B cell (primary cell): ENCODE results near the gene COL21A1. TPM values are rescaled to one million over a fixed set of nuclear protein-coding genes. Genes with fewer than 3 reads are reported as not detected.

Source experiments
- ATAC-seq: fragments of 200-7000 bp; cut with Tn5 transposase; one replicate; pipeline ENCODE4 v1.10.0; 2021; ENCODE audit warnings: low read depth, mild to moderate bottlenecking, moderate number of reproducible peaks, moderate library complexity
- CTCF ChIA-PET: fragments of 350-600 bp; sonication (Branson Sonifier 250); formaldehyde crosslinking; loops from one replicate; lab custom pipeline; 2021; ENCODE audit warnings: antibody characterized with exemption, inconsistent platforms; lab: Charles Lee
- POLR2A ChIA-PET: fragments of 350-600 bp; sonication (Branson Sonifier 250); formaldehyde crosslinking; loops from one replicate; lab custom pipeline; 2021; ENCODE audit warnings: antibody characterized with exemption; lab: Charles Lee
- DNase-seq: peaks from one replicate; pipeline ENCODE4 v3.0.0; 2013
- H2AFZ ChIP-seq: 2 replicates; pipeline ENCODE4 v1.6.1; 2012; ENCODE audit warnings: mild to moderate bottlenecking, low read depth, low read length; ENCODE audit not compliant: insufficient read depth, poor library complexity, severe bottlenecking
- H3K27ac ChIP-seq, 2 donors: 1 replicate in 1 of 2; 2 replicates in 1 of 2; pipeline ENCODE4 v1.5.1; 2012 to 2013; ENCODE audit warnings: low read length in 2 of 2, mild to moderate bottlenecking in 2 of 2, moderate library complexity in 1 of 2
- H3K27me3 ChIP-seq, 4 experiments: fragments of 200-600 bp in 1 of 4; sonication (generic) in 1 of 4; replicated peaks in 1 of 4; 1 replicate in 2 of 4; 2 replicates in 2 of 4; pipeline versions ENCODE4 v1.6.1 to v1.7.0; 2013 to 2016; ENCODE audit warnings: low read length in 3 of 4, mild to moderate bottlenecking in 2 of 4, mixed read lengths in 1 of 4, moderate library complexity in 1 of 4; ENCODE audit not compliant: insufficient read depth in 4 of 4, control insufficient read depth in 3 of 4; ENCODE audit errors: control extremely low read depth in 1 of 4
- H3K36me3 ChIP-seq, 2 experiments: replicated peaks in 1 of 2; 1 replicate in 1 of 2; 2 replicates in 1 of 2; pipeline versions ENCODE4 v1.6.1 to v1.7.1; 2013; ENCODE audit warnings: low read length in 1 of 2; ENCODE audit not compliant: insufficient read depth in 2 of 2, control insufficient read depth in 1 of 2; ENCODE audit errors: control extremely low read depth in 1 of 2, extremely low read depth in 1 of 2
- H3K4me1 ChIP-seq, 2 donors: fragments of 200-600 bp in 1 of 2; sonication (generic) in 1 of 2; 1 replicate in 1 of 2; 2 replicates in 1 of 2; pipeline versions ENCODE4 v1.5.1 to v1.6.1; 2013 to 2017; ENCODE audit warnings: low read length in 2 of 2; ENCODE audit not compliant: control insufficient read depth in 2 of 2, insufficient read depth in 2 of 2
- H3K4me2 ChIP-seq: replicated peaks from 2 replicates; pipeline ENCODE3; 2012; ENCODE audit warnings: mild to moderate bottlenecking, low read depth, low read length; ENCODE audit not compliant: poor library complexity, severe bottlenecking
- H3K4me3 ChIP-seq, 5 experiments: fragments of 200-600 bp in 1 of 5; sonication (generic) in 1 of 5; 1 replicate in 3 of 5; 2 replicates in 2 of 5; pipeline versions ENCODE4 v1.5.1 to v1.7.0; 2011 to 2016; ENCODE audit warnings: low read length in 4 of 5, mild to moderate bottlenecking in 4 of 5, low read depth in 2 of 5, control low read depth in 1 of 5, moderate library complexity in 1 of 5; ENCODE audit not compliant: insufficient read depth in 1 of 5; ENCODE audit errors: control extremely low read depth in 1 of 5, extremely low read depth in 1 of 5
- H3K79me2 ChIP-seq: fragments of 200-600 bp; sonication (generic); one replicate; pipeline ENCODE4 v1.6.0; 2016; ENCODE audit warnings: low read length; ENCODE audit not compliant: control insufficient read depth, insufficient read depth
- H3K9ac ChIP-seq: fragments of 200-600 bp; sonication (generic); 2 replicates; pipeline ENCODE4 v1.6.1; 2017; ENCODE audit warnings: mild to moderate bottlenecking, low read length, moderate library complexity
- H3K9me3 ChIP-seq, 3 donors: one replicate each; pipeline versions ENCODE4 v1.6.1 to v1.7.1; 2013; ENCODE audit warnings: low read length in 2 of 3; ENCODE audit not compliant: control insufficient read depth in 2 of 3, insufficient read depth in 1 of 3; ENCODE audit errors: control extremely low read depth in 1 of 3
- H4K20me1 ChIP-seq: 2 replicates; pipeline ENCODE4 v1.6.0; 2012; ENCODE audit warnings: mild to moderate bottlenecking, low read length; ENCODE audit not compliant: insufficient read depth, control insufficient read depth, poor library complexity, severe bottlenecking
- H3K27ac Mint-ChIP-seq: one replicate; pipeline ENCODE4 v1.8.0; 2021; ENCODE audit warnings: mixed read lengths
- H3K27me3 Mint-ChIP-seq: one replicate; pipeline ENCODE4 v1.8.0; 2021; ENCODE audit warnings: mixed read lengths
- H3K4me1 Mint-ChIP-seq: one replicate; pipeline ENCODE4 v1.8.0; 2021; ENCODE audit warnings: mixed read lengths
- H3K4me3 Mint-ChIP-seq: one replicate; pipeline ENCODE4 v1.8.0; 2021; ENCODE audit warnings: mixed read lengths
- H3K9me3 Mint-ChIP-seq: one replicate; pipeline ENCODE4 v1.8.0; 2022; ENCODE audit warnings: mixed read lengths; ENCODE audit not compliant: insufficient read depth
- EZH2 ChIP-seq: IDR thresholded peaks from 2 replicates; pipeline ENCODE4 v1.6.1; 2012; ENCODE audit warnings: borderline replicate concordance, low read depth, mild to moderate bottlenecking, moderate library complexity, low read length; ENCODE audit not compliant: insufficient read depth, poor library complexity, severe bottlenecking
- WGBS: methylation state at CpG from one replicate; pipeline ENCODE4 v1.1.5; 2013; ENCODE audit warnings: missing lambda C conversion rate; ENCODE audit not compliant: insufficient coverage; 5-methylcytosine and 5-hydroxymethylcytosine counted together
- intact Hi-C: fragments of 100-400 bp; cut with micrococcal nuclease; formaldehyde crosslinking; loops from one replicate; pipeline ENCODE4 v1.10.0; 2022
- polyA plus RNA-seq: library from polyadenylated mRNA; depleted of rRNA; stranded (reverse); fragments of >200 nt; gene quantifications from 2 replicates; pipeline ENCODE4 v1.2.3, GENCODE V29; 2012
- total RNA-seq, 2 donors: library from RNA; stranded (reverse); fragments of 120-200 nt in 1 of 2; gene quantifications; 1 replicate in 1 of 2; 2 replicates in 1 of 2; pipeline versions ENCODE4 v1.2.3 to v1.2.4, GENCODE V29; 2013 to 2022
- TF ChIP-seq, protein P1 (sequence below): fragments of 200-600 bp; IDR thresholded peaks from one replicate; pipeline ENCODE4 v1.8.0; 2022; ENCODE audit warnings: antibody characterized with exemption, mild to moderate bottlenecking

The COL21A1 gene
- total and polyA plus RNA-seq, 2 donors (not counting 1 experiment from before 2014, with no cell fraction given) = not detected

- intact Hi-C loops = no loop called here
- H3K79me2 ChIP-seq = no peaks in the 10 kb centered on the region
- no peak for DNase-seq
- H3K4me3 ChIP-seq = no peak overlapping the region
- no peak overlapping the region for H3K27ac ChIP-seq
- ATAC-seq = no peak
- no peaks in the 10 kb centered on the region for H3K4me1 ChIP-seq
- H3K9me3 Mint-ChIP-seq = peaks cover 2% of the 10 kb centered on the region
- H3K9ac ChIP-seq = no peak overlapping the region
- no peaks in the 10 kb centered on the region for H3K27me3 Mint-ChIP-seq
- H3K27me3 ChIP-seq = no peaks in the 10 kb centered on the region
- H3K4me2 ChIP-seq = no peak overlapping the region
- TF ChIP-seq EZH2 = no peak
- TF ChIP-seq, protein P1, sequence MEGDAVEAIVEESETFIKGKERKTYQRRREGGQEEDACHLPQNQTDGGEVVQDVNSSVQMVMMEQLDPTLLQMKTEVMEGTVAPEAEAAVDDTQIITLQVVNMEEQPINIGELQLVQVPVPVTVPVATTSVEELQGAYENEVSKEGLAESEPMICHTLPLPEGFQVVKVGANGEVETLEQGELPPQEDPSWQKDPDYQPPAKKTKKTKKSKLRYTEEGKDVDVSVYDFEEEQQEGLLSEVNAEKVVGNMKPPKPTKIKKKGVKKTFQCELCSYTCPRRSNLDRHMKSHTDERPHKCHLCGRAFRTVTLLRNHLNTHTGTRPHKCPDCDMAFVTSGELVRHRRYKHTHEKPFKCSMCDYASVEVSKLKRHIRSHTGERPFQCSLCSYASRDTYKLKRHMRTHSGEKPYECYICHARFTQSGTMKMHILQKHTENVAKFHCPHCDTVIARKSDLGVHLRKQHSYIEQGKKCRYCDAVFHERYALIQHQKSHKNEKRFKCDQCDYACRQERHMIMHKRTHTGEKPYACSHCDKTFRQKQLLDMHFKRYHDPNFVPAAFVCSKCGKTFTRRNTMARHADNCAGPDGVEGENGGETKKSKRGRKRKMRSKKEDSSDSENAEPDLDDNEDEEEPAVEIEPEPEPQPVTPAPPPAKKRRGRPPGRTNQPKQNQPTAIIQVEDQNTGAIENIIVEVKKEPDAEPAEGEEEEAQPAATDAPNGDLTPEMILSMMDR = no peak
- no peaks in the 10 kb centered on the region for H3K9me3 ChIP-seq
- CTCF ChIA-PET = no interaction called here
- H4K20me1 ChIP-seq = no peaks in the 10 kb centered on the region
- no peaks in the 10 kb centered on the region for H3K4me1 Mint-ChIP-seq
- POLR2A ChIA-PET = no interaction called here
- H3K27ac Mint-ChIP-seq = no peak overlapping the region
- no peak overlapping the region for H3K4me3 Mint-ChIP-seq
- no peak overlapping the region for H2AFZ ChIP-seq
- no peaks in the 10 kb centered on the region for H3K36me3 ChIP-seq
Measured at GRCh38 chr6:56073761-56074160, 173.6 kb downstream of the COL21A1 start.

GRCh38 chr6:56073315-56073714, 174.1 kb downstream of the COL21A1 start:
- Histone ChIP-seq H3K79me2 (no peaks in the 10 kb centered on the region), H3K27ac (no peak overlapping the region), H3K27me3 (no peaks in the 10 kb centered on the region), H3K9me3 (no peaks in the 10 kb centered on the region), H3K36me3 (no peaks in the 10 kb centered on the region), H2AFZ (no peak overlapping the region), H3K4me1 (no peaks in the 10 kb centered on the region), H4K20me1 (no peaks in the 10 kb centered on the region), H3K4me2 (no peak overlapping the region), H3K9ac (no peak overlapping the region), H3K4me3 (no peak overlapping the region)
- TF ChIP-seq, protein P1 = no peak
- TF ChIP-seq EZH2 = no peak
- intact Hi-C loops = no loop called here
- no peaks in the 10 kb centered on the region for H3K4me1 Mint-ChIP-seq
- ChIA-PET CTCF (no interaction called here), POLR2A (no interaction called here)
- no peak overlapping the region for H3K27ac Mint-ChIP-seq
- no peak overlapping the region for H3K4me3 Mint-ChIP-seq
- no peaks in the 10 kb centered on the region for H3K27me3 Mint-ChIP-seq
- DNase-seq = no peak
- no peak for ATAC-seq
- peaks cover 2% of the 10 kb centered on the region for H3K9me3 Mint-ChIP-seq
- no CpG with 5 or more reads among the region's 1 CpG for WGBS
